ENCODE results near the gene DNLZ.

- TF ChIP-seq REST (IDR thresholded peaks at IDR 0.05; ENCODE audit: insufficient read depth in 1 of 2, low read depth in 2 of 2, low read length in 2 of 2) (no peak), POLR2AphosphoS5 (IDR thresholded peaks at IDR 0.05; ENCODE audit: low read depth, low read length) (no peak)
These were observed 45.3 kb downstream of the DNLZ start for GRCh38 chr9:136318111-136318775.

Data from PFSK-1 (cell line).